Middle frontal gyrus (tissue), 1 donor: ENCODE results near the gene POC1B.

Experiments used
- DNase-seq: peaks from one replicate; pipeline ENCODE4 v3.0.0-alpha.2; 2015; ENCODE audit warnings: low spot score; ENCODE audit errors: extremely low spot score

Gene POC1B

DNA sequence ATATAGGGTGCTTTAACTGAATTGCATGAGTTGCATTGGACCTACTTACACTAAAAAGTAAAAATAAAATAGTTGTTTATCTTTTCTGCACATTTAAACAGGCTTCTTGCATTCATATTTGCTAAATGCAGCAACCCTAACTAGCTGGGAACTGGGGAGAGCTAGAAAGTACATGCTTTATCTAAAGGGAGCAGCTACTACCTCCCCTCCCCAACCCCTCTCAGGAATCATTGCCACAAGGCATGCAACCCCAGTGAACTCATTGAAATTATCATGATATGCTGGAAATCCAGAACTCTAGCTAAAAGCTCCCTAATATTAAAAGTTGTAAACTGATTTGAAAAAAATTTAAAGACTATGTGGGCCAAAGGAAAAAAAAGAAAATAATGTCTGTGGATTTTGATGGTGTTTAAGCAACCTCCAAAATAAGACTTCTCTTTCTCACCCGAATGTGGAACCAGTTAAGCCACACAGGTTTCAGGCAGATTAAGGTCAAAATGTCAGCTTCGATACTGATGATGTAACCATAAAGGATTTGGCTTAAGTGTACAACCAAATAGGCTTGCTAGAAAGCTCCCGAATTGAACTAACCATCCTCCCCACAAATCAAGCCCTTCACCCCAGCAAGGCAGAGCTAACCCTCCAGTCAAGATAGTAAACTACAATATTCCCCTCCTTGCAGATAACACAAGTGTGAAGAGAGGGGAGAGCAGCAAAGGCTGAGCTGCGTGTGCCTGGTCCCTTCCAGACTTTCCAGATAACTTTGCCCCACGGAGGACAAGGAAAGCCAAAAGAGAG, 13.8 kb upstream of the POC1B start:
- DNase-seq = no peak

GRCh38 chr12:89538897-89539296, 13.1 kb upstream of the POC1B start:
- no peak for DNase-seq

DNA sequence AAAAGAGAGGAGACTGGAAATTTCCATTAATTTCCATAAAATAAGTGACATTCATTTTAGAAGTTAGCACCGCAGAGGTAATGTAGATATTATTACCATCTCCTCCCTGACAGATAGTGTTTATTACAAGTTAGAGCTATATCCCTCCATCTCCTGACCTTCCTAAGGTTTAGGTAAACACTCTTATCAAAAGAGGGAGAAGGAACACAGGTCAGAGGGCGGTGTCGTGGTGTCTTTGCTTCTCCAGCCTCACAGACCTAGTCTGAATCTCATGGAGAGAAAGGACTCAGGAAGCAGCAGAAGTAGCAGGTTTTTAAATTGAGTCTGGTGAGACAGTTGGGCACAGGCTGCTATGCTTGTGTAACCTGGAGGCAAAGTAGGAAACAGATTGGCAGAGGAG, 11.5 kb upstream of the POC1B start:
- no peak for DNase-seq

DNA sequence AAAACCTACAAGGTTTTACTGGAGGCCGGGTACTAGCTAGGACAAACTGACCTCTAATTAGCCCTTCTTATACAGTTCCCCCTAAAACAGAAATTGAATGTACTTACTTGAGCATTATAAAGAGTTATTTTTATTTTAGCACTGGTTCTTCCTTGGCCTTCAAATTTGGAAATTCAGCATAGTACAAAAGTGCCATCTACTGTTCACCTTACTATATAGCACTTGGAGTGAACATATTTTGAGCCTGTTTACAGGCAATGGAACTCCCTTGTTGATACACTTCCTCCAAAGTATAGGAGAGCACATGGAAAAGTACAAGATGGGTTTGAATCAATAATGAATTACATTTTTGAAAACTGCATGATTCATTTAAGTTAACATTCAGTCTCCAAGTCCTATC, 3.9 kb upstream of the POC1B start:
- DNase-seq = no peak

DNA sequence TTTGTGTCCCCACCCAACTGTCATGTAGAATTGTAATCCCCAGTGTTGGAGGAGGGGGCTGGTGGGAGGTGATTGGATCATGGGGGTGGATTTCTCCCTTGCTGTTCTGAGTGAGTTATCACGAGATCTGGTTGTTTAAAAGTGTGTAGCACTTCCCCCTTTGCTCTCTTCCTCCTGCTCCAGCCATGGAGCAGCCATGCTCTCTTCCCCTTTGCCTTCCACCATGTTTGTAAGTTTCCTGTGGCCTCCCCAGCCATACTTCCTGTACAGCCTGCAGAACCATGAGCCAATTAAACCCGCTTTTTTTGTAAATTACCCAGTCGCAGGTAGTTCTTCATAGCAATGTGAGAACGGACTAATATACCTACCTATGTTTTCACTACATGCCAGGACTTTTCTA, 2.6 kb upstream of the POC1B start:
- no peak for DNase-seq

- DNase-seq = no peak
Observed at GRCh38 chr12:89525305-89525823, 483 bp downstream of the POC1B start.

DNA sequence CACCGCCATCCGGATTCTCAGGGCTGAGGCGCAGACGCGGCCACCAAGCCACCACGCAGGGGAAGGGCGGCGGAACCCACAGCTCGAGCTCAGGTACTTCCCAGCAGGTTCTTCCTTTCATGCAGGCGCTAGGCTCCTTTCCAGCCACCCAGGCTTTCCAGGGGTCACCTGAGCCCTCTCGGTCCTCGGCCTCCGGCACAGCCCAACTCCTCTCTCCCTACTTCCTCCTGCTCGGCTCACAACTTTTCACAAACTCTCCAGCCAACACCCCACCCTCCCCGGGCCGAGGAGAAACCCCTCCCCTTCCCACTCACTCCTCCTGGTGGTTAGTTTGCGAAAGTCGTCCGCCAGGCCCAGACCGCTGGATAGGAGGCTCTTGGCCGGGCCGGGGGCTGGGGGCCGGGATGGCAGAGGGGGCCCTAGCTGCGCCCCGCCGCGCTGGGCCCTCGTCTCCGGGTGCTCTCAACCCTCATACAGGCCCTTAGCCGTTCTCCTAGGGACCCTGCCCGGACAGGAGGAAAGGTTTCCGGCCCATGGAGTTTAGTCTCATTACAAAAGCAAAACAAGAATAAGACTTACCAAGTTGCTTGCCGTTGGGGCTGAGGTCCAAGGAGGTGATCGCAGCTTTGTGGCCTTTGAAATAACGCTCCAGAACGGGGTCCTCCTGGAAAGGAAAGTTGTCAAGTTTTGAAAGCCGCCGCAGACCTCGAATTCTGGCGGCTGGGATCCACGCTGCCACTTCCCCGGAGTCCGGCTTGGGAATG, 1.1 kb downstream of the POC1B start, which contains the start of gene GALNT4:
Gene GALNT4 (minus strand): TSS at position 256 of the 764 bp plus-strand sequence. CDS start 247 bp downstream, at position 9.
- peak; percentile 57 for DNase-seq

GRCh38 chr12:89523843-89524540, 1.9 kb downstream of the POC1B start:
- DNase-seq = no peak

GRCh38 chr12:89523393-89523792, 2.5 kb downstream of the POC1B start:
- no peak for DNase-seq

DNA sequence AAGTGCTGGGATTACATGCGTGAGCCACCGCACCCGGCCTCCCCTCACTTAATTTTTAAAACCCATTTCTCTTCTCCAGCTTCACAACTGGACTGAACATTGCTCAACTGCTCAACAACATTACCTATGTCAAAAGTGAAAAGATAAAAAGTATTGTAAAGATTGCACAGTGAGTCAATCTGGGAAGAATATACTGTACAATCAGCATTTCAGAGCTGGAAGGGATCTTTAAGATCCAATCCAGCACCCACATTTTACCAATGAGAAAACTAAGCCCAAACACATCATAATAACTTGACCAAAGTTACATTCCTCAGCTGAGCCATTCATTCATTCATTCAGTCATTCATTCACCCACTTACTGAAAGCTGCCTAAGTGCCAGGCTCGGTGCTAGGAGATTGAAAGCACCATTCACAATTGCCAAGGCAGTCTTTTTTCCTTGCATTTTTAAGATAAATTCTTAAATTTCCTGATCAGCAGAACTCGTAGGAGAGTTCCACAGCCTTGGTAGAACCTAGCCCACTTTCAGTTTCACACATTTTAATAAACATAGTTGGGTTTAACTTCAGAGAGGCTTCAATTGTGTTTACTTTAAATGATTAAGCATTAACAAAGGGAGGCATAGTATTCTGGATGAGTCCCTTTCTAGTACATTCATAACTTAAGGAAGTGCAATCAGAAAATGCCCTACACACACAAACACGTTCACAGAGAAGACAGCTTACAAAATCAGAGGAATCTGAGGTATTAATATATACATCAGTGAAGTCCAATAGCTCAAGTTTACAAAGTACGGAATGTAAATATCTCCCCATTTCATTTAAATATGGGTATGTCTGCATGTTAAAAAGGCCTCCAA, 4.3 kb downstream of the POC1B start:
- no peak for DNase-seq

GRCh38 chr12:89517720-89518119, 8.1 kb downstream of the POC1B start:
- DNase-seq = no peak

DNA sequence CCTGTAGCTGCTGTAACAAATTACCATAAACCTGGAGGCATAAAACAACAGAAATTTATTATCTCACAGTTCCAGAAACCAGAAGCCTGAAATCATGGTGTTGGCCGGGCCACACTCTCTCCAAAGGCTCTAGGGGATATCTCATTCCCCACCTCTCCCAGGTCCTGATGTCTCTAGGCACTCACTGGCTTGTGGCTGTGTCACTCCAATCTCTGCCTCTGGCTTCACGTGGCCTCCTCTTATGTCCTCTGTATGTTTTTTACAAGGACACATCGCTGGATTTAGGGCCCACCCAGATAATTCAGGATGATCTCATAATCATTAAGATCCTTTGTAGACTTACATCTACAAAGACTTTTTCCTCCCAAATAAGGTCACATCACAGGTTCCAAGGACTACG, 9.2 kb downstream of the POC1B start:
- no peak for DNase-seq

GRCh38 chr12:89514751-89515150, 11.1 kb downstream of the POC1B start:
- DNase-seq = no peak

DNA sequence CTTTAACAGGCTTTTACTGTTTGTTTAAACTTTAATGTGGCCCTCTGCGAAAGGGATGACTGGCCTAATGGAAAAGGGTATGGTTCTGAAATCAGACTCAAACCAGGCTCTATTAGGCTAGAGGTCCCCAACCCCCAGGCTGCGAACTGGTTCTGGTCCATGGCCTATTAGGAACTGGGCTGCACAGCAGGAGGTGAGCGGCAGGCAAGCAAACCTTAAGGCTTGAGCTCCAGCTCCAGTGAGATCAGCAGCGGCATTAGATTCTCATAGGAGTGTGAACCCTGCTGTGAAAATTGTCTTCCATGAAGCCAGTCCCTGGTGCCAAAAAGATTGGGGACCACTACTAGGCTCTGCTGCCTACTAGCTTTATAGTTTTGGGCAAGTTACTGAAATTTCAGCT, 12.3 kb downstream of the POC1B start:
- DNase-seq = no peak

GRCh38 chr12:89507015-89507824, 18.6 kb downstream of the POC1B start:
- no peak for DNase-seq

- no peak for DNase-seq
Observed at GRCh38 chr12:89506050-89506449, 19.8 kb downstream of the POC1B start.

DNA sequence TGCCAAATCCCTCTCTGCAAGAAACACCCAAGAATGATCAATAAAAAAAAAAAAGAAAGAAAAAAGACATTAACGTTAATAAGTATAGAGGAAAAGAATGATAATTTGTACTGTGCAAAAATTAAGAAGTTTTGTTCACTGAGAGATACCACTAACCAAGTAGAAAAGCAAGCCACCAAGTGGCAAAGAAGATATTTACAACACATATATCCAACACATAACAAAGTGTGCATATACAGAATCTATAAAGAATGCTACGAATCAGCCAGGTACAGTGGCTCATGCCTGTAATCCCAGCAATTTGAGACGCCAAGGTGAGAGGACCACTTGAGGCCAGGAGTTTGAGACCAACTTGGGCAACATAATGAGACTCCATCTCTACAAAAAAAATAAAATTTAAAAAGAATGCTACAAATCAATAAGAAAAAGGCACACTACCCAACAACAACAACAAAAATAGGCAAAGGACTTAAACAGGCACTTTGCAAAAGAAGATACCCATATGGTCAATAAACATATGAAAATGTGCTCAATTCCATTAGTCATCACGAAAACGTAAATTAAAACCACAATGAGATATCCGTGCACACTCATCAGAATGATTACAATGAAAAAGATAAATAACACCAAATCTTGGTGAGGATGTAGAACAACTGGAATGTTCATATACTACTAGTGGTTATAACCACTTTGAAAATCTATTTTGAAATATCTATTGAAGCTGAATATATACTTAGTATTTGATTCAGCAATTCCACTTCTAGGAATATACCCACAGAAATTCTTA, 21.1 kb downstream of the POC1B start:
- no peak for DNase-seq

DNA sequence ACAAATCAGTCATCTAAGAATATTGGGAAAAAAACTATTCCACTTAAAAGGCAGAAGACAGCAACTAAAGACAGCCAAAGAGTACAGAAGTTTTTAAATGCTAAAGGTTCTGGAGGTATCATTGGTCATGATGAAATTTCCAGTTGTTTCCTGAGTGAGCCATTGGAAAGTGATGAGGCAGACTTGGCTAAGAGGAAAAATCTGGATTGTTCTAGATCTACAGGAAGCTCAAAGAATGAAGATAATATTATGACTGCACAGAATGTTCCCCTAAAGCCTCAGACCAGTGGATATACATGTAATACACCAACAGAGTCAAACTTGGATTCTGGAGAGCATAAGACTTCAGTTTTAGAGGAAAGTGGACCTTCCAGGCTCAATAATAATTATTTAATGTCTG, 24.1 kb downstream of the POC1B start:
- DNase-seq = no peak

DNA sequence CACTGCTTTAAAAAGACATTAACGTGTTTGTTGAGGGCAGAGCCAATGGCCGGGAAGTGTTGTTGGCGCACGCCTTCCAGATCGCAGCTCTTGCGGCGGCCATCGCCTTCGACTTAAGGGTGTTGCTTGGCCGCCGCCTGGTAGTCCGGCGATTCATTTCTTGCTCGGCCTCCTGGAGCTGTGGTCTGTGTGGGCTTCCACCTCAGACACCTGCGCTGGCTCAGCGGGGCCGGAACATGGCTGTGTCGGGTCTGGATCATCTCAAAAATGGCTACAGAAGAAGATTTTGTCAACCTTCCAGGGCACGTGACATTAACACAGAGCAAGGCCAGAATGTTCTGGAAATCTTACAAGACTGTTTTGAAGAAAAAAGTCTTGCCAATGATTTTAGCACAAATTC, 26.0 kb downstream of the POC1B start:
- DNase-seq = no peak
